ENCODE data around the gene TTC32. TPM values are rescaled to one million over a fixed set of nuclear protein-coding genes. Genes with fewer than 3 reads are reported as not detected.
"Not testable (repeated sequence)": the region's sequence is repeated elsewhere in the genome, so short reads cannot be mapped to it uniquely, and the experiment has no call there.

TTC32 gene
- total RNA-seq, 1 donor from 2014 or later: 15.3 TPM

DNA sequence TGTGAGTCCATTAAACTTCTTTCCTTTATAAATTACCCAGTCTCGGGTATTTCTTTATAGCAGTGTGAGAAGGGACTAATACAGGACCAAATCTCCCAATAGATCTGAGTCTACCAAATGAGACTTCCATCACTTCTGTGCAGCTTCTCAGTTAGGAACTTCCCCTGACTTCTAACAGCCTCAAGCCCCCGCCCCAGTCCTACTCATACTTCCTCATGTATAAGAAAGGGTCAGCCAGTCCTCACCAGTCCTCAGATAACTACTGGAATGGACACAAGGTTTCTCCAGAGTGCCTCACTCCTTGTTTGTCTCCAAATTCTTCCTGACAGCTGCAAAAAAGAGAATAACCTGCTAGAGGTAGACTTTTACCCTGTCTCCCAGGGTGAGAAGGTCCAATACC, 19.5 kb downstream of the TTC32 start:
- H3K27ac Mint-ChIP-seq (ENCODE audit: unreplicated experiment): no peak overlapping the region
- no peaks in the 10 kb centered on the region for H3K36me3 Mint-ChIP-seq (ENCODE audit: unreplicated experiment)
- H3K4me1 Mint-ChIP-seq (ENCODE audit: low read depth, unreplicated experiment): no peaks in the 10 kb centered on the region
- H3K9me3 Mint-ChIP-seq (ENCODE audit: unreplicated experiment): peaks cover 2% of the 10 kb centered on the region
- H3K4me3 Mint-ChIP-seq (ENCODE audit: unreplicated experiment): no peak overlapping the region
- no peak for TF ChIP-seq CTCF (IDR thresholded peaks at IDR 0.05; ENCODE audit: partially characterized antibody, unreplicated experiment)
- no peak for DNase-seq
- peaks cover 2% of the 10 kb centered on the region for H3K27me3 Mint-ChIP-seq (ENCODE audit: unreplicated experiment)

GRCh38 chr2:19881908-19882265, 19.9 kb downstream of the TTC32 start:
- Mint-ChIP-seq H3K36me3 (ENCODE audit: unreplicated experiment) (no peaks in the 10 kb centered on the region), H3K9me3 (ENCODE audit: unreplicated experiment) (peaks cover 2% of the 10 kb centered on the region), H3K4me3 (ENCODE audit: unreplicated experiment) (no peak overlapping the region), H3K27ac (ENCODE audit: unreplicated experiment) (no peak overlapping the region), H3K27me3 (ENCODE audit: unreplicated experiment) (peaks cover 2% of the 10 kb centered on the region), H3K4me1 (ENCODE audit: low read depth, unreplicated experiment) (no peaks in the 10 kb centered on the region)
- no peak for TF ChIP-seq CTCF (IDR thresholded peaks at IDR 0.05; ENCODE audit: partially characterized antibody, unreplicated experiment)
- DNase-seq: no peak

DNA sequence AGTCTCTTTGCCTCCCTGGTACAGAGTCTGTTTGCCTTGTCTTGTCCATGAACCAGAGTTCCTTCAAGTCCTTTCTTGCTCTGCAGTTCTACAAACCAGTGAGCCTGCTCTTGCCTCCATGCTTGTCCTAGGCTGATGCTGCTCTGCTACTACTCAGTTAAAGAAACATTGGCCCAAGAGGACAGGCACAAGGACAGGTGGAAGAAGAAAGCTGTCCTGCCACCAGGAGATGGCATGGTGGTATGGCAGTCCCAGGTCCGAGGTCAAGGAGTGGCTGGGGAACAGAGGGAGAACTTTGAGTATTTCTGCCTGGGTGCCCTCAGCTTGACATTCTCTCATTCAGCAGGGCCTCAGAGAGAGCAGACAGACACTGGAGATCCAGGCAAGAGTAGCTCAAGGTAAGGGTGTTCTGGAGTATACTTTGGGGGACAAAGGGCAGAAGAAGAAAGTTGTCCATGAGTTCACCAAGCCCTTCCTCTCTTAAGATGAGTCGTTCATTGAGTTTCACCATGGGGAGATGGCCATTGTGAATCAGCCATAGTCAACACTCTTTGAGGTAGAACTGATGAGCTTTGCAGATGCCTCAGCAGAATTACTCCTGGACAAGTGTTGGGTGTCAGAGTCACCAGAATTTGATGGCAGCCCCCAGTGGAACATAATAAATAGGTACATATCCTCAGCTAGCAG, 20.4 kb downstream of the TTC32 start:
- no peak overlapping the region for H3K27ac Mint-ChIP-seq (ENCODE audit: unreplicated experiment)
- peaks cover 2% of the 10 kb centered on the region for H3K27me3 Mint-ChIP-seq (ENCODE audit: unreplicated experiment)
- H3K9me3 Mint-ChIP-seq (ENCODE audit: unreplicated experiment): peaks cover 2% of the 10 kb centered on the region
- no peak for TF ChIP-seq CTCF (IDR thresholded peaks at IDR 0.05; ENCODE audit: partially characterized antibody, unreplicated experiment)
- no peak for DNase-seq
- H3K4me1 Mint-ChIP-seq (ENCODE audit: low read depth, unreplicated experiment): no peaks in the 10 kb centered on the region
- no peaks in the 10 kb centered on the region for H3K36me3 Mint-ChIP-seq (ENCODE audit: unreplicated experiment)
- no peak overlapping the region for H3K4me3 Mint-ChIP-seq (ENCODE audit: unreplicated experiment)

- DNase-seq; H3K4me1 Mint-ChIP-seq (ENCODE audit: low read depth, unreplicated experiment); H3K9me3 Mint-ChIP-seq (ENCODE audit: unreplicated experiment); H3K36me3 Mint-ChIP-seq (ENCODE audit: unreplicated experiment); H3K27ac Mint-ChIP-seq (ENCODE audit: unreplicated experiment); H3K27me3 Mint-ChIP-seq (ENCODE audit: unreplicated experiment); H3K4me3 Mint-ChIP-seq (ENCODE audit: unreplicated experiment): not testable (repeated sequence)
Observed at GRCh38 chr2:19880191-19880590, 21.6 kb downstream of the TTC32 start.

GRCh38 chr2:19879120-19879519, 22.7 kb downstream of the TTC32 start:
- H3K27me3 Mint-ChIP-seq (ENCODE audit: unreplicated experiment): peaks cover under 1% of the 10 kb centered on the region
- no peaks in the 10 kb centered on the region for H3K4me1 Mint-ChIP-seq (ENCODE audit: low read depth, unreplicated experiment)
- no peak for DNase-seq
- H3K27ac Mint-ChIP-seq (ENCODE audit: unreplicated experiment): no peak overlapping the region
- TF ChIP-seq CTCF (IDR thresholded peaks at IDR 0.05; ENCODE audit: partially characterized antibody, unreplicated experiment): no peak
- no peak overlapping the region for H3K4me3 Mint-ChIP-seq (ENCODE audit: unreplicated experiment)
- H3K9me3 Mint-ChIP-seq (ENCODE audit: unreplicated experiment): peaks cover 2% of the 10 kb centered on the region
- H3K36me3 Mint-ChIP-seq (ENCODE audit: unreplicated experiment): no peaks in the 10 kb centered on the region
